Measurements from ENCODE around the gene MATR3. TPM values are rescaled to one million over a fixed set of nuclear protein-coding genes. Genes with fewer than 3 reads are reported as not detected.
A peak's percentile ranks its signal among the peaks of the same experiment; 100 is the strongest.

Gene MATR3
- total and polyA plus RNA-seq, 7 donors, result 60.8 to 272 (median 194) TPM

GRCh38 chr5:139262059-139262741 is 31.3 kb upstream of the MATR3 start:
- intact Hi-C loops (cut with DNase I), result loop anchor here (1.0 to 10.0 kb wide), 5 partner anchors 171 to 683 kb away; no protein-coding TSS in a partner anchor
- 64 to 85% methylated on average over 6 of the region's 6 CpGs for WGBS, 2 donors
- H3K27ac ChIP-seq, result peak overlapping the region; percentile 39 to 69 (median 51)

GRCh38 chr5:139262742-139263445 is 30.6 kb upstream of the MATR3 start:
- H3K27me3 ChIP-seq, result no peaks in the 10 kb centered on the region
- H3K27ac ChIP-seq, result peak overlapping the region; percentile 39 to 69 (median 51)
- no peaks in the 10 kb centered on the region for H3K9me3 ChIP-seq
- DNase-seq, result peak; percentile 95
- TF ChIP-seq EP300 (IDR thresholded peaks at IDR 0.05), result no peak
- TF ChIP-seq CTCF (IDR thresholded peaks at IDR 0.05), result peak; percentile 77 to 92 (median 87)
- TF ChIP-seq POLR2A (IDR thresholded peaks at IDR 0.05), result no peak
- TF ChIP-seq POLR2AphosphoS5 (IDR thresholded peaks at IDR 0.05), result peak in 3 of 4 donors; percentile 32 to 50 (median 39)
- H3K4me1 ChIP-seq, result peaks cover 0 to 14% (median 10%) of the 10 kb centered on the region in 4 donors
- no peak overlapping the region for H3K4me3 ChIP-seq
- intact Hi-C loops (cut with DNase I), result loop anchor here (1.0 to 10.0 kb wide), 5 partner anchors 172 to 684 kb away; no protein-coding TSS in a partner anchor
- H3K36me3 ChIP-seq, result no peaks in the 10 kb centered on the region
- 36 to 39% methylated on average over 8 of the region's 8 CpGs for WGBS, 2 donors

More at GRCh38 chr5:139262059-139262741, 31.3 kb upstream of the MATR3 start:
- H3K27me3 ChIP-seq, result no peaks in the 10 kb centered on the region
- H3K4me1 ChIP-seq, result peaks cover 0 to 13% (median 9%) of the 10 kb centered on the region in 4 donors
- H3K4me3 ChIP-seq, result no peak overlapping the region
- no peaks in the 10 kb centered on the region for H3K9me3 ChIP-seq
- DNase-seq, result no peak
- H3K36me3 ChIP-seq, result no peaks in the 10 kb centered on the region
- TF ChIP-seq EP300 (IDR thresholded peaks at IDR 0.05), result no peak
- no peak for TF ChIP-seq POLR2A (IDR thresholded peaks at IDR 0.05)
- TF ChIP-seq CTCF (IDR thresholded peaks at IDR 0.05), result no peak
- TF ChIP-seq POLR2AphosphoS5 (IDR thresholded peaks at IDR 0.05), result no peak

GRCh38 chr5:139263536-139263935 is 30.0 kb upstream of the MATR3 start:
- 86 to 89% methylated on average over 1 of the region's 1 CpG for WGBS, 2 donors
- H3K4me1 ChIP-seq, result peaks cover 0 to 20% (median 16%) of the 10 kb centered on the region in 4 donors

GRCh38 chr5:139263946-139264345 is 29.6 kb upstream of the MATR3 start:
- H3K4me3 ChIP-seq, result no peak overlapping the region
- no peaks in the 10 kb centered on the region for H3K9me3 ChIP-seq
- DNase-seq, result no peak
- intact Hi-C loops (cut with DNase I), result loop anchor here (2.0 to 10.0 kb wide), 4 partner anchors 309 to 685 kb away; no protein-coding TSS in a partner anchor
- H3K4me1 ChIP-seq, result peaks cover 0 to 21% (median 16%) of the 10 kb centered on the region in 4 donors
- no peak overlapping the region for H3K27ac ChIP-seq
- no peak for TF ChIP-seq EP300 (IDR thresholded peaks at IDR 0.05)
- TF ChIP-seq CTCF (IDR thresholded peaks at IDR 0.05), result no peak
- no peak for TF ChIP-seq POLR2A (IDR thresholded peaks at IDR 0.05)
- no peak for TF ChIP-seq POLR2AphosphoS5 (IDR thresholded peaks at IDR 0.05)
- no peaks in the 10 kb centered on the region for H3K36me3 ChIP-seq
- 84 to 94% methylated on average over 3 of the region's 3 CpGs for WGBS, 2 donors
- H3K27me3 ChIP-seq, result no peaks in the 10 kb centered on the region

More at GRCh38 chr5:139263536-139263935, 30.0 kb upstream of the MATR3 start:
- H3K4me3 ChIP-seq, result no peak overlapping the region
- no peaks in the 10 kb centered on the region for H3K9me3 ChIP-seq
- no peaks in the 10 kb centered on the region for H3K27me3 ChIP-seq
- no peaks in the 10 kb centered on the region for H3K36me3 ChIP-seq
- TF ChIP-seq POLR2A (IDR thresholded peaks at IDR 0.05) (no peak), EP300 (IDR thresholded peaks at IDR 0.05) (no peak), POLR2AphosphoS5 (IDR thresholded peaks at IDR 0.05) (no peak), CTCF (IDR thresholded peaks at IDR 0.05) (no peak)
- intact Hi-C loops (cut with DNase I), result loop anchor here (2.0 to 10.0 kb wide), 4 partner anchors 309 to 685 kb away; no protein-coding TSS in a partner anchor
- DNase-seq, result no peak
- no peak overlapping the region for H3K27ac ChIP-seq
